Stimulated activated CD8-positive, alpha-beta memory T cell treated with anti-CD3 and anti-CD28 coated beads, Interleukin-7, amount 100 ng/mL, for 24 hours (primary cell): ENCODE measurements around the gene UCP2.

Experiments used
- DNase-seq: peaks from one replicate; pipeline ENCODE4 v3.0.0-alpha.2; 2020; ENCODE audit warnings: low read depth

Gene UCP2, protein sequence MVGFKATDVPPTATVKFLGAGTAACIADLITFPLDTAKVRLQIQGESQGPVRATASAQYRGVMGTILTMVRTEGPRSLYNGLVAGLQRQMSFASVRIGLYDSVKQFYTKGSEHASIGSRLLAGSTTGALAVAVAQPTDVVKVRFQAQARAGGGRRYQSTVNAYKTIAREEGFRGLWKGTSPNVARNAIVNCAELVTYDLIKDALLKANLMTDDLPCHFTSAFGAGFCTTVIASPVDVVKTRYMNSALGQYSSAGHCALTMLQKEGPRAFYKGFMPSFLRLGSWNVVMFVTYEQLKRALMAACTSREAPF

DNA sequence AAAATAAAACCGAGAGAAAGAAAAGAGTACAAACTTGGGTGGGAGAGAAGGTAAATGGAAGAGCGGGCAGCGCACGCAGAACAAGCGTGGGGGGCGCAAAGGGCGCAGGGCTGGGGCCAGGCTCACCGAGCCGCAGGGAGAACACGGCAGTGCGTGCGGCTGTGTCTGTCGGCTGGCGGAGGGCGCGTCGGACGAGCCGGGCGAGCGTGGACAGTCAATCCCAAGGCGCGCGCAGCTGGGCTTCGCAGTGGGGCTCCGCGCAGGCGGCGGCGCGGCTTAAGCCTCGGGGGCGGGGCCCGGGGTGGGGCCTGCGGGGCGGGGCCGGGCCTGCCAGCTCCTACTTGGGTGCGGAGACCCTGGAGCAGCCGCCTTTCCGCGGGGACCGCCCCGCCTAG, at the start of gene UCP2:
UCP2 (minus strand) TSS at position 249 of the 395 bp plus-strand sequence. CDS start 4,465 bp downstream, outside the sequence.
- peak; percentile 70 for DNase-seq

DNA sequence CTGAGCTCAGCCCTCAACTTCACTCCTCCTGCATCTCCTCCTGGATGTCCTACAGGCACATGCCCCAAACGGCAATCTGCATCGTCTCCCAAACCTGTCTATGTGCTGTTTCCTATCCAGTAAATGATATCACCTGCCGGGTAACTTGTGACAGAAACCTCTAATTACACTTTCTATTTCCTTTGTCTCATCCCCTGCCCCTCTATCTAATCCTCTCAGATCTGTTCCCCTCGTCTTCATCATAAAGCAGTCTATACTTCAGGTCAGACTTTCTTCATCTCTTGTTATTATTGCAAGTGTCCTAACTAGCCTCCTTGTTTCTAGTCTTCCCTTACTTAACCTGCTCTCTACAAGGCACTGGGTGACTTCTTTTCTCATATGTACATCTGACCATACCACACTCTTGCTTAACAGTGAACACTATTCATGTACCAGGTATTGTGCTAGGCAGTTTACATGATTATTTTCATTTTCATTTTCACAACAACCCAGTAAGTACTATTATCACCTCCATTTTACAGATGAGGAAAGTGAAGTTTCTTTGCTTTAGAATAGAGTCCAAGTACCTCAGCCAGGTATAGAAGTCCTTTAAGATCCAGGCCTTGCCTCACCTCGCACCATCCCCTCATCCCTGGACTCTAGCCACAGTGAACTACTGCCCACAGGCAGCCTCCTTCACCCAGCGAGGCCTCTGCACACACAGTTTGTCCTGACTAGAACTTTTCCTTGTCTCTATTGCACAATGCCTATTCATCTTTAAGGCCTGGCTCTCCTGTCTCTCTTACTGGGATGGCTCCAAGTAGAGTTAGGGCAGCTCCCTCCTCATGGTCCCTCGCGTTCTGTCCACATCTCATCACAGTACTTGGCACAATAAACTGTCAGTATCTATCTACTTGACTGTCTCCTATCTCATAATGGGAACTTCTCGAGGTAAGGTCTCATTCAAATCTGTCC, 48.4 kb upstream of the UCP2 start:
- DNase-seq = no peak

GRCh38 chr11:74025467-74026166, 43.0 kb upstream of the UCP2 start:
- DNase-seq = no peak

- DNase-seq = no peak
Measured at GRCh38 chr11:74024261-74025029, 41.8 kb upstream of the UCP2 start.

- DNase-seq = no peak
Measured at GRCh38 chr11:74023276-74023675, 40.6 kb upstream of the UCP2 start.

DNA sequence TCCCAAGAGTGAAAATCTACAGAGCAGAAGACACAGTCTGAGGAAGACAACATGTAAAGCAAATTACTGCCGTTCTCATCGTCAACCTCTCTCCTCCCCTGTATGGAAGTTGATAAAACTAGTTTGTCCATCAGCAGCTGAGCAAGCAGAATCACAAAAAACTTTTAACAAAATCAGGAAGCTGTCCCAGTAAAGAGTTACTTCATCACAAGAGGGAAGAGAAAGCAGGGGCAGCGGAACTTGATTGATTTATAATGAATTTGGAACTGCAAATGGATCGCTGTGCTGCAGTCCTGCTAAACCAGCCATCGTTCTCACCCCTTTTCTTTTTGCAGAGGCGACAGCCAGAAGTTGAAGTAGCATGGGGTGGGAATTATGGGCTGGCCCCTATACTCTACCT, 39.9 kb upstream of the UCP2 start:
- DNase-seq = no peak

DNA sequence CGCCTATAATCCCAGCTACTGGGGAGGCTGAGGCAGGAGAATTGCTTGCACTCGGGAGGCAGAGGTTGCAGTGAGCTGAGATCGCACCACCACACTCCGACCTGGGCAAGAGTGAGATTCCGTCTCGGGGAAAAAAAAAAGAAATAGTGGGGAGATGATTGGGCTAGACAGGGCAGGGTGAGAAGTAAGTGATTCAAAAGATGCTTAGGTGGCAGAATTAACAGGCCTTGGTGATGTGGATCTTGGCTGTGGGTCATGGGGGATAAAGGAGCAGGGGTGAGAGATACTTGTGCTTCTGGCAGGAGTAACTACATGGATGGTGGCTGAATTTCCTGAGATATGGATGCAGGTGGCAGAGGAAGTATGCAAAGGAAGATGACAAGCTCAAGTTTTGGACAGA, 39.4 kb upstream of the UCP2 start:
- DNase-seq = no peak

DNA sequence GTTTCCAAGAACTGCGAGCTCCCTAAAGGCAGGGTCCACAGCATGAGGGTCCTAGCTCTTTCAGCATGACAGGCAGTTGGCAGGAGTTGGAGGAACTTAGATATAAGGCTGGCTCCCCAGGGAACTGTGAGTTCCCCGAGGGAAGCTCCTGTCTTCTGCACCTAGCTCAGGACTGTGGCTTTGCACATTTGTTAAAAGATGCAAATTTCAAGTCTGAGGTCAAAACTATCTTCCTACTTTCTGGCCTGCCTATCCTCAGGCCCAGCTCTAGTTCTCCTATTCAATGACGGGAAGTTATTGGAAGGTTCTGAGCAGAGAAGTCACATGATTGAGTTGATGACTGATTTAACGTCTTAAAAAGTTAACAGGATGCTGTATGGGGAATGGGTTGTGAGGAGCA, 37.9 kb upstream of the UCP2 start:
- DNase-seq = no peak

DNA sequence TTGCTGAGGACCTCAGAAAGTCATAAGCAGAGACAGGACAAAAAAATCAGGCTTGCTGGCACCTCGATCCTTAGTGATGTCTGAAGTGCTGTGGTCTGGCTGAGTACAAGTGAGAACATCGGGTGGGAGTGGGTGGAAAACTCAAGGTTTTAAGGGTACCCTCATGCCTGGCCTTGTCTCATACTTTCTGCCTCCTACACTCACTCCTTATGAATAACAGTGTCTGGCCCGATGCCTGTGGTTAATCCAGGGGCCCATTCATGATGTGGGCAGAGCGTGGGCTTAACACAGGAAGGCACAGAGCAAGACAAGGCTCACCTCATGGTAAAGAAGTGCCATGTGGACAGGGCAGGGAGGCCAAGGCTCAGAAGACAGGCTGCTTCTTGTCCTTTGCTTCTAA, 37.2 kb upstream of the UCP2 start:
- DNase-seq = peak; percentile 28

- no peak for DNase-seq
Measured at GRCh38 chr11:74019104-74019738, 36.6 kb upstream of the UCP2 start.

DNA sequence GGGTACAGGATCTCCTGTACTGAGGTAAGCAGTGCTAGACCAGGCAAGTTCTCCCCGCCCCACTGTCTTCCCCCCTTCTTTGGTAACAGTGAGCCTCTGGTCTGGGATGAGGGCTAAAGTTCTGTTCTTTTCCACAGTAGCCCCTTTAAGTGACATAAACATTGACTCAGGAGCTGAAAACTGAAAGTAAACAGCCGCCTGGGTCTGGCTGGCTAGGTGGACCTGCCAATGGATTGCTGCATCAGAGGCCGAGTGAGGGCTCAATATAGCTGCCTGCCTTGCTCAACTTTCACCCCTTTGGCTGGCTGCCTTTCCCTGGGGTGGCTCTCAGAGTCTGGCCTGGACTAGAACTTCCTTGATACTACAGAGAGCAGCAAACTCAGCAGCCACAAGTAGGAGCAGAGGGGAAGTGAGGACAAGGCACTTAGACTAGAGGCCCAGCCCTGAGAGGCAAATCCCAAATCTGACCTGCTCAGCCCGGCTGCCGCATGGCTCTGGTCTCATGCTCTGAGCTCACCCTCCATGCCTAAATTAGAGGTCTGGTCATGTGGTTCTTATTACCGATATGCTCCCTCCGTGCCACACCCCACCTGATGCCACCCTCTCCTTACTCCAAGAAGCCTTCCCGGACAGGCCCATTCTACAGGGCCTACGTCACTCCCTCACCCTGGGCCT, 35.8 kb upstream of the UCP2 start:
- no peak for DNase-seq

DNA sequence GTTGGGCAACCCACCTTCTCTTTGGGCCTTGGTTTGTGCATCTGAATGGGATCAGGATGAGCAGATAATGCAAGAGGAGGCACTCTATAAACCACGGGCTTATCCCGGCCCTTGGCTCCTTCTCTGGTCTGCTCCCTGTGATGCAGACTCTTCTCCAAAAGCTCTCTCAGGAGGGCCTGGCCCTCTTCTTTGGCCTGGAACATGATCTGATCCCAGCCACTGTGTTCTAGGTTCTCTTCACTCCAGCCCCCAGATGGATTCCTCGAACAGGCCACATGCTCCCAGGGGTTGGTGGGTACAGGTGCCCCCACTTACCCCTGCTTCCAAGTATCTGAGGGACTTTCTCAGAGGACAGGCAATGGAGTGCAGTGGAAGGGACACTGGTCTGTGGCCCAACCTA, 35.0 kb upstream of the UCP2 start:
- no peak for DNase-seq

- DNase-seq = no peak
Measured at GRCh38 chr11:74015919-74016684, 33.5 kb upstream of the UCP2 start.

DNA sequence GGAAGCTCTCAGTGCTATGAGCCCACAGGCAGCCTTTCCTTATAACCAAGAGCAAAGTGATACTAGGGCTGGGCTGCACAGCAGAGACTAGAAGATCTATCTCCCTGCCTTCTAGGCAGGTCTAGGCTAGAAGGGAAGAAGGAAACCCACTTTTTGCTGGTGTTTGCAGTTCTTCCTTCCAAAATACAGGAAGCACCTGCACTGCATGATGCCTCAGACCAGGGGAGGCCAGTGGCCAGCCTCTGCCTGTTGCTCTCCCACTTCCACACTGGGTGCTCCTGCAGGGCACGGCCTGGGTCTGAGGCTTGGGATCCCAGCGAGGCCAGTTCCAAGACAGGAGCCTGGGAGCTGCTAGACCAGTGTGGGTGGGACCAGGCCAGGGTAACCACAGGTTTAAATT, 32.2 kb upstream of the UCP2 start:
- no peak for DNase-seq

DNA sequence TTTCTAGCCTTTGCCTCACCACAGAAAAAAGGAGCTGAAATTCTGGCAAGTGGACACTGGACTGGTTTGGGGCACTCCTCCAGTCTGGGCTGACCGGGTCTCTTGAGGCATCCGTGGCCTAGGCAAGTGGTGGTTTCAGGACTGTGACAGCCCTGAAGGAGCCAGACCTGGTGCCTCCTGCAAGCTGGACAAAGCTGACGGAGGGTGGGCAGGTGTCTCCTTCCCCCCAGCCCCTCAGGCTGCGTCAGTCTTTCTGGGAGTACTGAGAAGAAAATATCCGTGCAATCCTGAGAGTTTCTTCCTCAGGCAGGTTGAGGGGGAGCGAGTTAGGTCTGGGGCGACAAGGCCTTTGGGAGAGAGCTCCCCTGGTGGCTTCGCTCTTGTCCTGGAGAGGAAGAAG, 30.5 kb upstream of the UCP2 start:
- no peak for DNase-seq

DNA sequence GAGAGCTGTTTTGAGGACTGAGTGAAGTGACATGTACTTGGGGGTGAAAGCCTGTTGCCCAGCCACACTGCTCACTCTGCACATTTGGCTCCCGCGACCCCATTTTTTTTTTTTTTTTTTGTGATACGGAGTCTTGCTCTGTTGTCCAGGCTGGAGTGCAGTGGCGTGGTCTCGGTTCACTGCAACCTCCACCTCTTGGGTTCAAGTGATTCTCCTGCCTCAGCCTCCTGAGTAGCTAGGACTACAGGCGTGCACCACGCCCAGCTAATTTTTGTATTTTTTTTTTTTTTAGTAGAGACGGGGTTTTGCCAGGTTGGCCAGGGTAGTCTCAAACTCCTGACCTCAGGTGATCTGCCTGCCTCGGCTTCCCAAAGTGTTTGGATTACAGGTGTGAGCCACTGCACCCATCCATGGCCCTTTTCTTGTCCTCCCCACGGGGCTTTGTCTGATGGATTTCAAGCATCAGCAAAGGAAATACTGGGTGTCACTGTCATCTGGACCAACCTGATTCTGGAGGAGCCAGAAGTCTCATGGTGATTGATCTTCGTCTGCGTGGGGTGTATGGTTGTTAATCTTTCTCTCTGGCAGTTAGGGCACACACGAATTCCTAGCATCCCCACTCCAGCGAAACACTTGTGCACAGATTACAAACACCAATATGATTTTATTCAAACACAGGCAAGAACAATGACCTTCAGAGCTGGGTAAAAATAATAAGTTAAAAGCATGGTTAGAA, 29.6 kb upstream of the UCP2 start:
- no peak for DNase-seq

- no peak for DNase-seq
Measured at GRCh38 chr11:74011360-74012073, 28.9 kb upstream of the UCP2 start.
